Measurements from ENCODE around the gene C8G. TPM values are rescaled to one million over a fixed set of nuclear protein-coding genes. Genes with fewer than 3 reads are reported as not detected.

Gene C8G
- total RNA-seq, 6 experiments from 2014 or later, result 248 to 755 (median 453) TPM

GRCh38 chr9:136937186-136938001 is 7.6 kb upstream of the C8G start:
- 75% methylated on average over 4 of the region's 15 CpGs for whole genome bisulfite sequencing (ENCODE audit: insufficient coverage, low coverage, low lambda C conversion rate, missing lambda C conversion rate)
- H3K27ac ChIP-seq, result peak overlapping the region; percentile 56 to 98 (median 91)
- H3K9me3 ChIP-seq, result no peaks in the 10 kb centered on the region
- DNase-seq (no peak), ATAC-seq (no peak)
- peaks cover 0 to 43% (median 20%) of the 10 kb centered on the region in 4 donors for H3K4me1 ChIP-seq
- H3K36me3 ChIP-seq, result peaks cover 4 to 22% (median 19%) of the 10 kb centered on the region in 4 donors
- no peak overlapping the region for H3K4me3 ChIP-seq
- no peaks in the 10 kb centered on the region for H3K27me3 ChIP-seq
- intact Hi-C loops (cut with DNase I), result loop anchor here in 1 of 2 donors (10.0 kb wide), 1 partner anchor 53 kb away; the partner anchor contains the start of gene TRAF2
- TF ChIP-seq POLR2A (IDR thresholded peaks at IDR 0.05), result no peak
- TF ChIP-seq, protein P1, sequence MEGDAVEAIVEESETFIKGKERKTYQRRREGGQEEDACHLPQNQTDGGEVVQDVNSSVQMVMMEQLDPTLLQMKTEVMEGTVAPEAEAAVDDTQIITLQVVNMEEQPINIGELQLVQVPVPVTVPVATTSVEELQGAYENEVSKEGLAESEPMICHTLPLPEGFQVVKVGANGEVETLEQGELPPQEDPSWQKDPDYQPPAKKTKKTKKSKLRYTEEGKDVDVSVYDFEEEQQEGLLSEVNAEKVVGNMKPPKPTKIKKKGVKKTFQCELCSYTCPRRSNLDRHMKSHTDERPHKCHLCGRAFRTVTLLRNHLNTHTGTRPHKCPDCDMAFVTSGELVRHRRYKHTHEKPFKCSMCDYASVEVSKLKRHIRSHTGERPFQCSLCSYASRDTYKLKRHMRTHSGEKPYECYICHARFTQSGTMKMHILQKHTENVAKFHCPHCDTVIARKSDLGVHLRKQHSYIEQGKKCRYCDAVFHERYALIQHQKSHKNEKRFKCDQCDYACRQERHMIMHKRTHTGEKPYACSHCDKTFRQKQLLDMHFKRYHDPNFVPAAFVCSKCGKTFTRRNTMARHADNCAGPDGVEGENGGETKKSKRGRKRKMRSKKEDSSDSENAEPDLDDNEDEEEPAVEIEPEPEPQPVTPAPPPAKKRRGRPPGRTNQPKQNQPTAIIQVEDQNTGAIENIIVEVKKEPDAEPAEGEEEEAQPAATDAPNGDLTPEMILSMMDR (IDR thresholded peaks at IDR 0.05), result no peak

GRCh38 chr9:136939431-136939995 is 5.5 kb upstream of the C8G start:
- H3K4me1 ChIP-seq, result peaks cover 0 to 51% (median 25%) of the 10 kb centered on the region in 4 donors
- H3K36me3 ChIP-seq, result peaks cover 6 to 24% (median 22%) of the 10 kb centered on the region in 4 donors
- no peaks in the 10 kb centered on the region for H3K9me3 ChIP-seq
- H3K4me3 ChIP-seq, result no peak overlapping the region
- no peaks in the 10 kb centered on the region for H3K27me3 ChIP-seq
- DNase-seq (peak in 1 of 3 donors; percentile 53), ATAC-seq (no peak)
- intact Hi-C loops (cut with DNase I), result loop anchor here in 1 of 2 donors (10.0 kb wide), 1 partner anchor 55 kb away; the partner anchor contains the start of gene TRAF2
- 82% methylated on average over 10 of the region's 28 CpGs for WGBS (ENCODE audit: insufficient coverage, low coverage, low lambda C conversion rate, missing lambda C conversion rate)
- H3K27ac ChIP-seq, result peak overlapping the region; percentile 74 to 98 (median 91)
- TF ChIP-seq, protein P1 (IDR thresholded peaks at IDR 0.05), result no peak
- TF ChIP-seq POLR2A (IDR thresholded peaks at IDR 0.05), result no peak

- Histone ChIP-seq H3K4me1 (peaks cover 0 to 51% (median 25%) of the 10 kb centered on the region in 4 donors), H3K9me3 (no peaks in the 10 kb centered on the region), H3K4me3 (peak overlapping the region in 1 of 3 donors; percentile 22), H3K27me3 (no peaks in the 10 kb centered on the region), H3K27ac (peak overlapping the region; percentile 74 to 98 (median 93)), H3K36me3 (peaks cover 6 to 24% (median 22%) of the 10 kb centered on the region in 4 donors)
- peak; percentile 53 to 66 (median 59) for ATAC-seq
- no CpG with 5 or more reads among the region's 16 CpGs for WGBS (ENCODE audit: insufficient coverage, low coverage, low lambda C conversion rate, missing lambda C conversion rate)
- intact Hi-C loops (cut with DNase I), result loop anchor here (10.0 kb wide), 2 partner anchors 55 to 95 kb away; partner anchors contain the start of genes TRAF2 (in 2 of the 2) and FUT7 (in 1 of the 2)
- peak; percentile 88 to 97 (median 96) for DNase-seq
- TF ChIP-seq, protein P1 (IDR thresholded peaks at IDR 0.05), result no peak
- peak; percentile 24 for TF ChIP-seq POLR2A (IDR thresholded peaks at IDR 0.05)
These were observed 5.0 kb upstream of the C8G start for GRCh38 chr9:136939996-136940525.

- DNase-seq (peak in 2 of 3 donors; percentile 52 to 63), ATAC-seq (no peak)
- Histone ChIP-seq H3K9me3 (no peaks in the 10 kb centered on the region), H3K27me3 (no peaks in the 10 kb centered on the region), H3K4me1 (peaks cover 0 to 51% (median 25%) of the 10 kb centered on the region in 4 donors), H3K4me3 (peak overlapping the region in 1 of 3 donors; percentile 22), H3K36me3 (peaks cover 6 to 24% (median 22%) of the 10 kb centered on the region in 4 donors), H3K27ac (peak overlapping the region; percentile 69 to 98 (median 93))
- 90% methylated on average over 8 of the region's 42 CpGs for WGBS (ENCODE audit: insufficient coverage, low coverage, low lambda C conversion rate, missing lambda C conversion rate)
- intact Hi-C loops (cut with DNase I), result loop anchor here in 1 of 2 donors (10.0 kb wide), 2 partner anchors 56 to 94 kb away; partner anchors contain the start of genes FUT7 and TRAF2
- TF ChIP-seq, protein P1 (IDR thresholded peaks at IDR 0.05), result no peak
- no peak for TF ChIP-seq POLR2A (IDR thresholded peaks at IDR 0.05)
These were observed 4.4 kb upstream of the C8G start for GRCh38 chr9:136940526-136941230.

Measured in right lobe of liver (tissue), 6 donors.